Calu3 (cell line): ENCODE measurements around the gene PPM1H. TPM values are rescaled to one million over a fixed set of nuclear protein-coding genes. Genes with fewer than 3 reads are reported as not detected.

Source experiments
- BruUV-seq: library from RNA; stranded (reverse); fragments of 400-500 nt; replicated peaks from 2 replicates; lab custom pipeline; 2021; lab: Mats Ljungman, UMichigan
- CTCF ChIA-PET: fragments of 300-600 bp; sonication (Branson Sonifier 250); formaldehyde crosslinking; loops from one replicate; lab custom pipeline; 2022; ENCODE audit warnings: antibody characterized with exemption; lab: Charles Lee
- DNase-seq: peaks from one replicate; pipeline ENCODE4 v3.0.0; 2022
- H3K27ac Mint-ChIP-seq: one replicate; pipeline ENCODE4 v1.8.0; 2022; ENCODE audit warnings: mixed read lengths; ENCODE audit not compliant: unreplicated experiment
- H3K27me3 Mint-ChIP-seq: one replicate; pipeline ENCODE4 v1.8.0; 2022; ENCODE audit warnings: mixed read lengths; ENCODE audit not compliant: unreplicated experiment
- H3K36me3 Mint-ChIP-seq: one replicate; pipeline ENCODE4 v1.8.0; 2022; ENCODE audit warnings: mild to moderate bottlenecking, moderate library complexity, mixed read lengths; ENCODE audit not compliant: insufficient read depth, unreplicated experiment
- H3K4me1 Mint-ChIP-seq: one replicate; pipeline ENCODE4 v1.8.0; 2022; ENCODE audit warnings: mild to moderate bottlenecking, low read depth, mixed read lengths; ENCODE audit not compliant: unreplicated experiment
- H3K4me3 Mint-ChIP-seq: one replicate; pipeline ENCODE4 v1.8.0; 2022; ENCODE audit warnings: mild to moderate bottlenecking, low read depth, moderate library complexity, mixed read lengths; ENCODE audit not compliant: unreplicated experiment
- H3K9me3 Mint-ChIP-seq: one replicate; pipeline ENCODE4 v1.8.0; 2022; ENCODE audit warnings: low read depth, mixed read lengths; ENCODE audit not compliant: unreplicated experiment
- CTCF ChIP-seq: fragments of 200-600 bp; IDR thresholded peaks from one replicate; pipeline ENCODE4 v1.8.0; 2022; ENCODE audit warnings: antibody characterized with exemption; ENCODE audit not compliant: unreplicated experiment
- intact Hi-C: fragments of 100-400 bp; cut with micrococcal nuclease; formaldehyde crosslinking; loops from one replicate; pipeline ENCODE4 v1.10.0; 2022; ENCODE audit not compliant: unreplicated experiment
- total RNA-seq: library from RNA; stranded (reverse); gene quantifications from 2 replicates; pipeline ENCODE4 v1.2.3, GENCODE V29; 2022

PPM1H gene
- total RNA-seq, 1 experiment from 2014 or later = 36.7 TPM

- no TSS peak for BruUV-seq
- Mint-ChIP-seq H3K36me3 (no peaks in the 10 kb centered on the region), H3K4me3 (no peak overlapping the region)
Measured at GRCh38 chr12:62697893-62698292, 237.1 kb downstream of the PPM1H start.

GRCh38 chr12:62695696-62696095 lies 239.3 kb downstream of the PPM1H start:
- DNase-seq = no peak
- H3K27ac Mint-ChIP-seq = no peak overlapping the region
- H3K36me3 Mint-ChIP-seq = peaks cover 5% of the 10 kb centered on the region
- intact Hi-C loops = no loop called here
- no peaks in the 10 kb centered on the region for H3K27me3 Mint-ChIP-seq
- CTCF ChIA-PET = no interaction called here
- BruUV-seq = no TSS peak
- H3K4me3 Mint-ChIP-seq = no peak overlapping the region
- no peak for TF ChIP-seq CTCF
- peaks cover 6% of the 10 kb centered on the region for H3K4me1 Mint-ChIP-seq
- no peaks in the 10 kb centered on the region for H3K9me3 Mint-ChIP-seq

More at GRCh38 chr12:62697893-62698292, 237.1 kb downstream of the PPM1H start:
- no peak for DNase-seq
- CTCF ChIA-PET = interaction anchor here (1.2 kb wide), 1 partner anchor 104 kb away, joined by 3 read pairs; no protein-coding TSS in a partner anchor
- intact Hi-C loops = no loop called here
- H3K9me3 Mint-ChIP-seq = no peaks in the 10 kb centered on the region
- no peak for TF ChIP-seq CTCF
- H3K4me1 Mint-ChIP-seq = peaks cover 6% of the 10 kb centered on the region
- no peaks in the 10 kb centered on the region for H3K27me3 Mint-ChIP-seq
- H3K27ac Mint-ChIP-seq = no peak overlapping the region

GRCh38 chr12:62694632-62695031 lies 240.3 kb downstream of the PPM1H start:
- H3K4me3 Mint-ChIP-seq = no peak overlapping the region
- H3K27me3 Mint-ChIP-seq = no peaks in the 10 kb centered on the region
- BruUV-seq = no TSS peak
- H3K4me1 Mint-ChIP-seq = peaks cover 6% of the 10 kb centered on the region
- no peak for DNase-seq
- no peak for TF ChIP-seq CTCF
- intact Hi-C loops = no loop called here
- CTCF ChIA-PET = no interaction called here
- no peak overlapping the region for H3K27ac Mint-ChIP-seq
- no peaks in the 10 kb centered on the region for H3K9me3 Mint-ChIP-seq
- H3K36me3 Mint-ChIP-seq = peaks cover 5% of the 10 kb centered on the region

GRCh38 chr12:62694116-62694515 lies 240.8 kb downstream of the PPM1H start:
- Mint-ChIP-seq H3K9me3 (no peaks in the 10 kb centered on the region), H3K4me1 (peaks cover 6% of the 10 kb centered on the region), H3K27ac (no peak overlapping the region), H3K36me3 (peaks cover 6% of the 10 kb centered on the region), H3K4me3 (no peak overlapping the region), H3K27me3 (no peaks in the 10 kb centered on the region)
- TF ChIP-seq CTCF = no peak
- DNase-seq = no peak
- BruUV-seq = no TSS peak
- CTCF ChIA-PET = no interaction called here
- intact Hi-C loops = no loop called here
